ENCODE results near the gene MOB1B.

Gene MOB1B

DNA sequence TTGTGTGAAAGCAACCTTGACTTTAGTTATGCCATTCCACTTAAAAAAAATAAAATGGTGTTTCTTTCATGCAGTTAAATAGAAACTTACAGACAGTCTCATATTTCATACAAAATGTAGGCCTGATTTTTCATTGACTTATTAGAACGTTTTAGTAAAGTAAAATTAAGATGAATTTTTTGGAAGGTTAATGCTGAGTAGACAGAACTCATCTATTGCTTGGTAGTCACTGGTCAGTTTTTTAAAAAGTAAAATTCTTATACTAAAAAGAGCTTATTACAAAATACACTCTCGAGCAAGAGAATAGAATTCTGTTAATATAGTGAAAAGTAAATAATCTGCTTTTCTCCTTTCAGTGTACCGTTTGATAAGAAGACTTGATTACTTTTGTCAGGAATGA is 21.4 kb upstream of the MOB1B start:
- no peak for DNase-seq
- Histone ChIP-seq H3K4me3 (ENCODE audit: low read depth in 1 of 2, low read length in 2 of 2) (no peak overlapping the region), H3K36me3 (ENCODE audit: insufficient read depth, low read length) (no peaks in the 10 kb centered on the region), H3K4me2 (ENCODE audit: insufficient read depth, low read length) (no peak overlapping the region), H2AFZ (ENCODE audit: low read depth, low read length) (no peak overlapping the region; the same call in 1 of the 2 replicates), H4K20me1 (ENCODE audit: insufficient read depth, low read length) (no peaks in the 10 kb centered on the region), H3K4me1 (ENCODE audit: insufficient read depth, low read length) (no peaks in the 10 kb centered on the region), H3K27ac (ENCODE audit: low read length) (no peak overlapping the region), H3K79me2 (ENCODE audit: insufficient read depth, low read length) (no peaks in the 10 kb centered on the region), H3K9ac (ENCODE audit: low read depth, low read length) (no peak overlapping the region), H3K27me3 (ENCODE audit: insufficient read depth, low read length, poor library complexity) (no peaks in the 10 kb centered on the region), H3K9me3 (ENCODE audit: insufficient read depth, low read length, severe bottlenecking) (no peaks in the 10 kb centered on the region)
- no peak for TF ChIP-seq EZH2 (IDR thresholded peaks at IDR 0.05; ENCODE audit: borderline replicate concordance, low read depth, low read length, severe bottlenecking)
- TF ChIP-seq, protein P1, sequence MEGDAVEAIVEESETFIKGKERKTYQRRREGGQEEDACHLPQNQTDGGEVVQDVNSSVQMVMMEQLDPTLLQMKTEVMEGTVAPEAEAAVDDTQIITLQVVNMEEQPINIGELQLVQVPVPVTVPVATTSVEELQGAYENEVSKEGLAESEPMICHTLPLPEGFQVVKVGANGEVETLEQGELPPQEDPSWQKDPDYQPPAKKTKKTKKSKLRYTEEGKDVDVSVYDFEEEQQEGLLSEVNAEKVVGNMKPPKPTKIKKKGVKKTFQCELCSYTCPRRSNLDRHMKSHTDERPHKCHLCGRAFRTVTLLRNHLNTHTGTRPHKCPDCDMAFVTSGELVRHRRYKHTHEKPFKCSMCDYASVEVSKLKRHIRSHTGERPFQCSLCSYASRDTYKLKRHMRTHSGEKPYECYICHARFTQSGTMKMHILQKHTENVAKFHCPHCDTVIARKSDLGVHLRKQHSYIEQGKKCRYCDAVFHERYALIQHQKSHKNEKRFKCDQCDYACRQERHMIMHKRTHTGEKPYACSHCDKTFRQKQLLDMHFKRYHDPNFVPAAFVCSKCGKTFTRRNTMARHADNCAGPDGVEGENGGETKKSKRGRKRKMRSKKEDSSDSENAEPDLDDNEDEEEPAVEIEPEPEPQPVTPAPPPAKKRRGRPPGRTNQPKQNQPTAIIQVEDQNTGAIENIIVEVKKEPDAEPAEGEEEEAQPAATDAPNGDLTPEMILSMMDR (IDR thresholded peaks at IDR 0.05; ENCODE audit: borderline replicate concordance, extremely low read depth, low read length, poor library complexity, severe bottlenecking), result no peak
- no peak for ATAC-seq (ENCODE audit: insufficient read depth, low read depth)

DNA sequence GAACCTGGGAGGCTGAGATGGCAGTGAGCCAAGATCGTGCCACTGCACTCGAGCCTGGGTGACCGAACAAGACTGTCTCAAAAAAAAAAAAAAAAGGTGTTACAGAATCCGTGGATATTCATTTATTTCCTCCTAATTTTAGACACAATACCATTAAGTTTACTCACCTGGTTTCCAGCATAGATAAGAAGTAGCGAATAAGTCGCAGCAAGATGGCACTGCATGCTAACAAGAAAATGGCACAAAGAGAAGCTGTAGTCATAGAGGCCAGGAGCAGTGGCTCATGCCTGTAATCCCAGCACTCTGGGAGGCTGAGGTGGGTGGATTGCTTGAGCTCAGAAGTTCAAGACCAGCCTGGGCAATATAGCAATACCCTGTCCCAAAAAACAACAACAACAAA is 17.0 kb upstream of the MOB1B start:
- Histone ChIP-seq H2AFZ (ENCODE audit: low read depth, low read length) (no peak overlapping the region), H3K9ac (ENCODE audit: low read depth, low read length) (no peak overlapping the region), H3K9me3 (ENCODE audit: insufficient read depth, low read length, severe bottlenecking) (no peaks in the 10 kb centered on the region)

DNA sequence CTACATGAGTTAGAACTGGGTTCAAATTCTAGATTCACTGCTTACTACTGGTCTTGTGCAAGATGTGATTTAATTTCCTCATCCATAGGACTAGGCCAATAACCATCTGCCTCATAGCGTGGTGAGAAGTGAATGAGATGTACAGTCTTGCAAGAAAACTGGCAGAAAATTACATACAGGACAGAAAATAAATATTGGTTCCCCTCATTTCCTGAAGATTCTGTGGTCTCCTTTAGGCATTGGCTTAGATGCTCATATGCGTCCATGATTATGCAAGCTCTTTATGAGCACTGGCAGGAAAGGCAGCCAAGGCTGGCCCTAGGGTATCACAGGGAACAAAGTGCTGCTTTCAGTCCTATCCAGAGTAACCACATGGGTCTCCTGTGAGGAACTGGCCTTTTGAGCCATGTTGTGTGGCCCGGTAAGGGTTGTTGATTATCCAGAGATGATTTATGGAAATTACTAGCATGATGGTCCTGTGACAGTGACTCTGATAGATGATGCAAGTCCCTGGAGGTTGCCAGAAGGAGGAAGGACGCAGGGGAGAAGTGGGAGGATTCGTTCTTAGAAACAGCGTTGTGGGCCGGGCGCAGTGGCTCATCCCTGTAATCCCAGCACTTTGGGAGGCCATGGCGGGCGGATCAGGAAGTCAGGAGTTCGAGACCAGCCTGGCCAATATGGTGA is 9.9 kb upstream of the MOB1B start:
- Histone ChIP-seq H3K4me1 (ENCODE audit: insufficient read depth, low read length) (no peaks in the 10 kb centered on the region), H3K27ac (ENCODE audit: low read length) (no peak overlapping the region), H2AFZ (ENCODE audit: low read depth, low read length) (no peak overlapping the region), H3K27me3 (ENCODE audit: insufficient read depth, low read length, poor library complexity) (no peaks in the 10 kb centered on the region), H3K79me2 (ENCODE audit: insufficient read depth, low read length) (no peaks in the 10 kb centered on the region), H3K9ac (ENCODE audit: low read depth, low read length) (no peak overlapping the region), H3K36me3 (ENCODE audit: insufficient read depth, low read length) (no peaks in the 10 kb centered on the region), H3K4me3 (ENCODE audit: low read depth in 1 of 2, low read length in 2 of 2) (no peak overlapping the region), H3K9me3 (ENCODE audit: insufficient read depth, low read length, severe bottlenecking) (no peaks in the 10 kb centered on the region), H4K20me1 (ENCODE audit: insufficient read depth, low read length) (no peaks in the 10 kb centered on the region), H3K4me2 (ENCODE audit: insufficient read depth, low read length) (no peak overlapping the region)
- ATAC-seq (ENCODE audit: insufficient read depth, low read depth) (no peak), DNase-seq (no peak)
- TF ChIP-seq, protein P1 (IDR thresholded peaks at IDR 0.05; ENCODE audit: borderline replicate concordance, extremely low read depth, low read length, poor library complexity, severe bottlenecking), result no peak
- TF ChIP-seq EZH2 (IDR thresholded peaks at IDR 0.05; ENCODE audit: borderline replicate concordance, low read depth, low read length, severe bottlenecking), result no peak

More for the DNA sequence above, 17.0 kb upstream of the MOB1B start:
- H3K36me3 ChIP-seq (ENCODE audit: insufficient read depth, low read length), result no peaks in the 10 kb centered on the region
- H3K4me1 ChIP-seq (ENCODE audit: insufficient read depth, low read length), result no peaks in the 10 kb centered on the region
- DNase-seq, result no peak
- H4K20me1 ChIP-seq (ENCODE audit: insufficient read depth, low read length), result no peaks in the 10 kb centered on the region
- TF ChIP-seq, protein P1 (IDR thresholded peaks at IDR 0.05; ENCODE audit: borderline replicate concordance, extremely low read depth, low read length, poor library complexity, severe bottlenecking), result peak; percentile 7
- no peak for TF ChIP-seq EZH2 (IDR thresholded peaks at IDR 0.05; ENCODE audit: borderline replicate concordance, low read depth, low read length, severe bottlenecking)
- H3K27me3 ChIP-seq (ENCODE audit: insufficient read depth, low read length, poor library complexity), result no peaks in the 10 kb centered on the region
- H3K4me3 ChIP-seq (ENCODE audit: low read depth in 1 of 2, low read length in 2 of 2), result no peak overlapping the region
- no peak overlapping the region for H3K27ac ChIP-seq (ENCODE audit: low read length)
- no peaks in the 10 kb centered on the region for H3K79me2 ChIP-seq (ENCODE audit: insufficient read depth, low read length)
- no peak for ATAC-seq (ENCODE audit: insufficient read depth, low read depth)
- H3K4me2 ChIP-seq (ENCODE audit: insufficient read depth, low read length), result no peak overlapping the region
